H1 (cell line): ENCODE measurements around the gene SOX8. TPM values are rescaled to one million over a fixed set of nuclear protein-coding genes. Genes with fewer than 3 reads are reported as not detected.
A peak's percentile ranks its signal among the peaks of the same experiment; 100 is the strongest.

Experiments used
- BRCA1 ChIP-seq: IDR thresholded peaks from 2 replicates; pipeline ENCODE4 v1.6.1; 2012; ENCODE audit warnings: low read depth, low read length, improper control_type of control experiment
- GABPA ChIP-seq: IDR thresholded peaks from 2 replicates; pipeline ENCODE4 v1.6.1; 2011; ENCODE audit warnings: mild to moderate bottlenecking, low read length, moderate library complexity, borderline replicate concordance; ENCODE audit not compliant: insufficient read depth
- HDAC6 ChIP-seq: IDR thresholded peaks from one replicate; pipeline ENCODE4 v1.7.1; 2012; ENCODE audit warnings: low read depth, mild to moderate bottlenecking, inconsistent platforms, low read length, moderate library complexity
- RAD21 ChIP-seq, 2 experiments: IDR thresholded peaks in 1 of 2; conservative IDR thresholded peaks in 1 of 2; 2 replicates each; pipeline ENCODE4 v1.6.1; 2011; ENCODE audit warnings: low read depth in 2 of 2, low read length in 2 of 2, improper control_type of control experiment in 1 of 2, inconsistent platforms in 1 of 2, mild to moderate bottlenecking in 1 of 2, moderate library complexity in 1 of 2
- SP2 ChIP-seq: IDR thresholded peaks from 2 replicates; pipeline ENCODE4 v1.6.1; 2012; ENCODE audit warnings: mild to moderate bottlenecking, low read length, inconsistent platforms
- TBP ChIP-seq: IDR thresholded peaks from 2 replicates; pipeline ENCODE4 v1.6.1; 2011; ENCODE audit warnings: low read depth, low read length, improper control_type of control experiment
- TEAD4 ChIP-seq: IDR thresholded peaks from 2 replicates; pipeline ENCODE4 v1.6.1; 2012; ENCODE audit warnings: low read depth, low read length, inconsistent platforms, mixed read lengths
- polyA plus RNA-seq, 7 experiments: library from polyadenylated mRNA; depleted of rRNA in 3 of 7; stranded (reverse) in 5 of 7; unstranded in 2 of 7; fragments of >200 nt in 5 of 7; fragments of 200-250 nt in 2 of 7; gene quantifications; 1 replicate in 5 of 7; 2 replicates in 1 of 7; 4 replicates in 1 of 7; pipeline versions ENCODE4 v1.2.1 to v1.2.3, GENCODE V29; 2011 to 2013; ENCODE audit warnings: missing spikeins in 2 of 7, mixed read lengths in 2 of 7
- total RNA-seq: library from RNA; stranded (reverse); fragmentation: NEBNext Ultra II Directional; extraction: Animal tissue kit (Norgen Biotek cat#: 25700); gene quantifications from 2 replicates; pipeline ENCODE4 v1.2.1, GENCODE V29; 2021

Gene SOX8
- total and polyA plus RNA-seq, 2 of the 8 experiments (the other 6 are each of a cell fraction or from before 2014, with no cell fraction given), result 2.2 to 5.7 TPM

- no peak for TF ChIP-seq RAD21 (IDR thresholded peaks at IDR 0.05 in 1 of 2, conservative IDR thresholded peaks at IDR 0.05 in 1 of 2; ENCODE audit: low read depth in 2 of 2, low read length in 2 of 2)
- no peak for TF ChIP-seq SP2
- TF ChIP-seq BRCA1, result no peak
- TF ChIP-seq TEAD4, result no peak
- no peak for TF ChIP-seq TBP
- no peak for TF ChIP-seq HDAC6
- peak; percentile 32; the same call in 1 of the 2 replicates for TF ChIP-seq GABPA
Measured at GRCh38 chr16:981695-982144, at the start of gene SOX8 (continued).
